NCI-H345 treated with DMSO at 0.1 percent for 48 hours (cell line): ENCODE data around the gene TIGD6.
"Not testable (repeated sequence)": the region's sequence is repeated elsewhere in the genome, so short reads cannot be mapped to it uniquely, and the experiment has no call there.

ENCODE experiments used
- DNase-seq: peaks from one replicate; lab custom pipeline; 2025; ENCODE audit not compliant: unreplicated experiment; lab: John Stamatoyannopoulos, UW

The TIGD6 gene

GRCh38 chr5:149943177-149943949 lies 57.1 kb downstream of the TIGD6 start:
- DNase-seq, result not testable (repeated sequence)
